Fibroblast of peridontal ligament (primary cell): ENCODE results near the gene OR52M1.
"Not testable (repeated sequence)": the region's sequence is repeated elsewhere in the genome, so short reads cannot be mapped to it uniquely, and the experiment has no call there.

Experiments
- DNase-seq: peaks from one replicate; pipeline ENCODE4 v3.0.0-alpha.2; 2010; ENCODE audit errors: extremely low read depth

OR52M1 gene

GRCh38 chr11:4544891-4545290, at the start of gene OR52M1:
OR52M1 (plus strand) TSS chr11:4545191; CDS start chr11:4545191, 0 bp downstream.
- no peak for DNase-seq

DNA sequence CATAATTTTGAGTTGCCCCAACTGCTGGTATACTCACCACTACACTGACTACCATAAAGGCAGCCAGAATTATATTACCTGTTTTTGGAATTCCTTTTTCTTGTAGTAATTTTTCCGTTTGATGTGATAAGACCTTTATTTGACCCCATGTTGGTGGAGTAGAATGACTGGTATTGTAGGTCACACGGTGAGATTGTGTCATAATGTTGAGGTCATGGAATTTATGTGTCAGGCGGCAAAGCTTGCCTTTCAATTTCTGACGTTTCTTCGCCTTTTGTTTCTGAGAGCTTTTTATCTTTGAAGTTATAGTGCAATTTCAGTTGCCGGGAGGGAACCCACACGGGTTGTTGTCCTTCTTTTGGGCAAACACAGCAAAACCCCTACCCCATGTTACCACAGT, 49.5 kb upstream of the OR52M1 start:
- DNase-seq, result peak; percentile 8

DNA sequence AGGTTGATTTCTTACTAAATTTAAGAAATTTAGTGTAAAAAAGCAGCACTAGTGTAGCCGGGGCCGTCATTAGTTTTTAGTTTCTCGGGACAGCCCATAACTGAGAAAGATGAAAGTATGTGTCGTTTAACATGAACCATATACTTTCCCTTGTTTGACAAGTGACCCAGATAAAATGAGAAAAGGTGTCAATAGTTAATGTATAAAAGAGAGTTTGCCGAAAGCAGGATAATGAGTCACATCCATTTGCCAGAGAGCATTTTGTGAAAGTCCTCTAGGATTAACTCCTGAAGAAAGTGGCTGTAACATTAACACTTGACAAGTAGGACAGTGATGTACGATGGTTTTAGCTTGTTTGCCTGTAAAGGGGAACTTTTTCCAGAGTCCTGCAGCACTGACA, 49.0 kb upstream of the OR52M1 start:
- no peak for DNase-seq

DNA sequence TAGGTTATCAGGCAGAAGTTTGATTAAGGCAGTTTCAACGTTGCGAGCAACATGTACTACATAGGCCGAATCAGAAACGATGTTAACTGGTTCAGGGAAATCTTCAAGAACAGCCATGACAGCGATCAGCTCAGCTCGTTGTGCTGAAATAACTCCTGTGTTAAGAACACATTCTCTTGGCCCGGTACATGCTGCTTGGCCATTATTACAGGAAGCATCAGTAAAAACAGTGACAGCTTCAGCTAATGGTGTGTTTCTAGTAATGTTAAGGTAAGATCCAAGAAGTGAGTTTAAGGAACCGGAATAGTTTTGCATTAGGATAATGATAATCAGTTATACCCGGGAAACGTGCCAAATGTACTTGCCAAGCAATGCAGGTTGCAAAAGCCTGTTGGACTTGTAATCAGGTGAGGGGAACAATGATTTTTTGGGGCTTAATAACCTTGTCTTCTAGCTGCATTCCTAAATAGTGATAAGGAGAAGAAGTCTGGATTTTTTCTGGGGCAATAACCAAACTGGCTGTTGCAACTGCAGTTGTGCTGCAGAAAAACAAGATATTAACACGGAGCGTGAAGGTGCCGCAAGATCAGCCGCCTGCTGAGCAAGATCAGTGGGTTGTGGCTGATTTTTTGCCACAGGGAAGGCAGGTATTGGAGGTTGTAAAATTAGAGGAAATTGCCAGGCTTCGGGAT, 48.3 kb upstream of the OR52M1 start:
- DNase-seq, result no peak

DNA sequence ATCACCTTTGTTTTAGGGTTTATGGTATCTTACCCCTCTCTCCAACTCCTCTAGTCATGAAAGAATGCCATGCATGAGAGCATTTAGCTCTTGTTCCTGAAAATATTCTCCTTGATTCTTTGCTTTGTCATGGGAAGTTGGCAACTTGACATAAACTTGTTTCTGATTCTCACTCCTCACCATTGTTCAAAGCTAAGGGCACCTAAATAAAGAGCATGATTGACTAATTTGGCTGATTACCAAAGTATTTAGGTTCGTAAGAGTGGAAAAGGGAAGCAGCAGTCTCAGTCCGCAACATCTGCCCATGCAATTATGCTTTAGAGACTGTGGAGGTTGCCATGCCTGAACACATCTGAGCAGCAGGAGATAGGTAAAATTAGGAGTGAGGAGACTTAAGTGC, 36.1 kb upstream of the OR52M1 start:
- DNase-seq, result no peak

DNA sequence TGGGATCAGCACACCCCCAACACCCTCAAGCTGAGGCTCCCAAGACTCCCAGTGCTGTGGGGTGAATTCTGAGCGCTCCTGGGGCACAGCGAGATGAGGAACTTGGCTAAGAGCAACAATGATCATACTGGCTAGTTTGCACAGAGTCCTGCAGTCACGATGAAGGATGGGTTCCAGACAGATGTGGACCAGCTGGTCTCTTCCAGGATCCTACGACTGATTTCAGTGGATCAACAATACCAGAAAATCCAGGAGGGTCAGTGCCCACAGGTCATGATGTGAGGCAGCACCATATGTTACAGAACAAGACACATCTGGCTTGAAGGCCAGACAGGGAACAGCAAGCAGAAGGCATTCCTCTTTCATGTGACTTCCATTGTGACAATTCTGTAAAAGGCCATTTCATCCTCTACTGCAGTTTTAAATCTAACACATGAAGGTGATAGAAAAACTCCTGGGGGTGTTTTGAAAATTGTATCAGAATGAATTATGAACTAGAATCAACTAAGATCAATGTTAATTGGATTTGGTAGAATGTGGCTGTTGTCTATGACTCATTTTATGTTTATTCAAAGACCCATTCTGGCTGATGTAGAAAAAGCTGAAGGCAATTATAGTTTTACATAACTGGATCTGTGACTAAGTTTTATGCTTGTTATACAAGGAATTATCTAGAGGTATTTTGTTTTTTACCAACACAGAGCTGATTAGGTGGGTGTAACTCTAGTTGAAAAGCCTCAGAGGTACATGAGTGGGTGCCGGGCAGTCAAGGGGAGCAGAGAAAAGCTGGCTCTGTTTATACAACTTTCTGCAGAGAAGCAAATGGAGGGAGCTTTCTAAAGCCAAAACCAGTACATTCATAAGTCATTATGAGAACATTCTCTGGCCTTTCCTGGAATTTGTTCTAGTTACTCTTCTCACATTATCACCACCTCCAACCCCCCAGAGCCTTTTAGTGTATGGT, 33.4 kb upstream of the OR52M1 start:
- DNase-seq, result peak; percentile 73

GRCh38 chr11:4514196-4514595, 30.8 kb upstream of the OR52M1 start:
- DNase-seq, result no peak

GRCh38 chr11:4522339-4522738, 22.7 kb upstream of the OR52M1 start:
- DNase-seq, result no peak

GRCh38 chr11:4522752-4523151, 22.2 kb upstream of the OR52M1 start:
- no peak for DNase-seq

DNA sequence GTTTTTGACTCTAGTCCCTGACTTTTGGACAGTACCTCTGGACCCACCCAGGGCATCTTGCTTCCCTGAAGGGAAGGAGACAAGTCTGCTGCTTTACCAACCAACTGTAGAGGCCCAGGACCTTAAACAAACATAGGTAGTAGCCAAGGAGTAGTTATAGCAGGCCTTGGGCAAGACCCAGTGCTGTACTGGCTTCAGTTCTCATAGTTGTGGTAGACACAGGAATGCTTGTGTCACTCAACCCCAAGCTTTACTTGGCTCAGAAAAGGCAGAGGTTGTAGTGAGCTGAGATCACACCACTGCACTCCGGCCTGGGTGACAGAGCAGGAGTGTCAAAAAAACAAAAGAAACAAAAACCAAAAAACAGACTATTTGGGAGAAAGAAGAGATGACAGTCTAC, 21.3 kb upstream of the OR52M1 start:
- peak; percentile 35 for DNase-seq

- no peak for DNase-seq
These were observed 17.1 kb upstream of the OR52M1 start for GRCh38 chr11:4527926-4528325.

DNA sequence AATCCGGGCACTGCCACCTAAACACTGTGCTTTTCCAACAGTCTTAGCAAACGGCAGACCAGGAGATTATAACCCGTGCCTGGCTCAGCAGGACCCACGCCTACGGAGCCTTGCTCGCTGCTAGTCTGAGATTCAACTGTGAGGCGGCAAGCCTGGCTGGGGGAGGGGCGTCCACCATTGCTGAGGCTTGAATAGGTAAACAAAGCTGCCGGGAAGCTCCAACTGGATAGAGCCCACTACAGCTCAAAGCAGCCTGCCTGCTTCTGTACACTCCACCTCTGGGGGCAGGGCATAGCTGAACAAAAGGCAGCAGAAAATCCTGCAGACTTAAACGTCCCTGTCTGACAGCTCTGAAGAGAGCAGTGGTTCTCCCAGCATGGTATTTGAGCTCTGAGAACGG, 13.3 kb upstream of the OR52M1 start:
- not testable (repeated sequence) for DNase-seq

GRCh38 chr11:4539603-4540219, 5.3 kb upstream of the OR52M1 start:
- peak; percentile 55 for DNase-seq

DNA sequence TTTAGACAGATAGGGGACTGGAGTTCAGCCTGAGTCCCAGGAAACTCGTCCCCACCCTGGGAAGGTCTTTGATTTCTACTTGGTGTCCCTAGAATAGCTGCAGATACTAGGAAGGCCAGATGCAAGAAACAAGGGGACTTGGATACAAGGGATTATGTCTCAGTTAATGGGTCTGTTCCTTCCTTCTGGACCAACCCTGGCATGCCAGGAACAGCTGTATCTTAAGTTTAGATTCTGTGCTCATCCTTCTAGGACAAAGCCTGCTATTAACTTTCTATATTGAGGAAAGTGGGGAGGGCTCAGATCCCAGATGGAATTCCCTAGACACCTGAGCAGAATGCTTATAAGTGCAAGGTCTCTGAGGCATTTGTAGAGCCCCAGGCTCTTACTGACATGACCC, 3.9 kb upstream of the OR52M1 start:
- DNase-seq, result no peak

- DNase-seq, result no peak
These were observed 1.4 kb upstream of the OR52M1 start for GRCh38 chr11:4543561-4543960.

DNA sequence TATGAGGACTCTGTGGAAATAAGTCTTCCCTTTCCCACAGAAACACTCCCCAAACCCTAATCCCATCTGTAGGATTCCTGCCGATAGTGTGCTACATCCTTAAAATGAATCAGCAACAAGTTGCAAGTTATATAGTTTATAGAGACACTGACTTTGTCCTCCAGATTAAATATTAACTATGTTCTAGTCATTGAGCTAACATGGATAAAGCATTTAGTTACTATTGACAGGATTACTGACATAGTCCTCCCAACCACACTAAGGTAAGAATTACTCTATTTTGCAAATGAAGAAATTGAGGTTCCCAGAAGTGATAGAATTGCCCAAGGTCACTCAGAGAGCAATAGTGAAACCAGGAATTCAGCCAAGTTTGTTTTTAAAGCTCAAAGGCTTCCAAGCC, 1.9 kb downstream of the OR52M1 start:
- no peak for DNase-seq

DNA sequence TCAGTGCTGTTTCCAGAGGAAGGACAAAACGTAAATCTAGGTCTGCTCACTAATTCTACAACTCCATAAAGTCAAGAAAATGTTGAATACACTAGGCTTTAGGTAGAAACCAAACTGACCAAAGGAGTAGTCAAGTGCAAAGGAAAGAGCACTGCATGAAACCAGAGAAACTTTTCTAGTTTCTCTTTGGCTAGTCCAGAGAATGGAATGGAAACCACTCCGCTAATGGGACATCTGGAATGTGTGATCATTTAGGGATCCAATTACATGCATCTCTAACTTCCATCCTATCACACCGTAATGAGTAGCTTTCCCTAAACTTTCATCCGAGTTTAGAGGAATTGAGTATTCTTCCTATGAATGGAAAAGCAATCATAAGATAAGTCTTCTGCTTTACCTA, 2.4 kb downstream of the OR52M1 start:
- DNase-seq, result no peak

DNA sequence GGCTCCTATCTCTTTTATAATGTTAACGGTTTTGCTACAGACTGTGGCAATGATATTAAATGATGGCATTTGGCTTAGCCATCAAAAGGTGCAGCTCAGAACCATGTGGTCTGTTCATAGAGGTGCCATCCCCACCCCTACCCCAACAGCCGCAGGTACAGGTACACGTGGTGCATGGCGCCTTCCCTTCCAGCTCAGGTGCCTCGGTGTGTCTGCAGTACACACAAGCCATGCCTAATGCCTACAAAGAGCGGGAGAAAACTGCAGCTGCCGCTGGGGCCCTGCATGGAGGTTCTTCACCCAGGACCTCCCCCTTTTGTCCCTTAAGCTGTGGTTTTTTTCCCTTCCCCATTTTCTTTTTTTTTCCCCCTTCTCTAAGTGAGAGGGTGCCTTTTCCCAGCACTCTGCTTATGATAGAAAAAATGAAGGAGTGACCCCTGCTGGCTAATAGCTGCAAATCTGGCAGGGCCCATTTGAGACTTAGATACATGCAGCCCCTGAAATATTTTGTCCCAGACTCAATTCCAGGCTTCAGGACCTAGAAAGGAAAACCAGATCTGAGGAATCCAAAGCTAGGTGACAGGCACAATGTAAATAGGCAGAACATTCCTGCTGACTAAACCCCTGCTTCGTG, 6.5 kb downstream of the OR52M1 start:
- DNase-seq, result peak; percentile 9

DNA sequence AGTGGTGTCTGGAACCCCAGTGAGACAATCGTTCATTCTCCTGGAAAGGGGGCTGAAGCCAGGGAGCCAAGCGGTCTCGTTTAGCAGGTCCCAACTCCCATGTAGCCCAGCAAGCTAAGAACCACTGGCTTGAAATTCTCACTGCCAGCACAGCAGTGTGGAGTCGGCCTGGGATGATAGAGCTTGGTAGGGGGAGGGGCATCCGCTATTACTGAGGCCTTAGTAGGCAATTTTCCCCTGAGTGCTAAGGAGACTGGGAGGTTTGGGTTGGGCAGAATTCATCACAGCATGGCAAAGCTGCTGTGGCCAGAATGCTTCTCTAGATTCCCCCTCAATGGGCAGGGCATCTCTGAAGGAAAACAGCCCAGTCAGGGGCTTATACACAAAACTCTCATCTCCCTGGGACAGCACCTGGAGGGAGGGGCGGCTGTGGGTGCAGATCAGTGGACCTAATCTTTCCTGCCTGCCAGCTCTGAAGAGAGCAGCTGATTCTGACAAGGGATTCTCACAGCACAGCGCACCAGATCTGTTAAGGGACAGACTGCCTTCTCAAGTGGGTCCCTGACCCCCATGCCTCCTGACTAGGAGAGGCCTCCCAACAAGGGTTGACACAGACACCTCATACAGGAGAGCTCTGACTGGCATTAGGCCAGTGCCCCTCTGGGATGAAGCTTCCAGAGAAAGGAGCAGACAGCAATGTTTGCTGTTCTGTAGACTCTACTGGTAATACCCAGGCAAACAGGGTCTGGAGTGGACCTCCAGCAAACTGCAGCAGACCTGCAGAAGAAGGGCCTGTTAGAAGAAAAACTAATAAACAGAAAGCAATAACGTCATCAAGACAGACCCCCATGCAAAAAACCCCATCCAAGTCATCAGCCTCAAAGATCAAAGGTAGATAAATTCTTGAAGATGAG, 14.8 kb downstream of the OR52M1 start:
- no peak for DNase-seq

DNA sequence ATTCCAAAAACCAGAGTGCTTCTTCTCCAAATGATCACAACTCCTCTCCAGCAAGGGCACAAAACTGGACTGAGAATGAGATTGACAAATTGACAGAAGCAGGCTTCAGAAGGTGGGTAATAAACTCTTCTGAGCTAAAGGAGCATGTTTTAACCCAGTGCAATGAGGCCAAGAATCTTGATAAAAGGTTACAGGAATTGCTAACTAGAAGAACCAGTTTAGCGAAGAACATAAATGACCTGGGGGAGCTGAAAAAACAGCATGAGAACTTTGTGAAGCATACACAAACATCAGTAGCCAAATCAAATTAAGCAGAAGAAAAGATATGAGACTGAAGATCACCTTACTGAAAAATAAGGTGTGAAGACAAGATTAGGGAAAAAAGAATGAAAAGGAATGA, 15.5 kb downstream of the OR52M1 start:
- no peak for DNase-seq

- DNase-seq, result no peak
These were observed 20.4 kb downstream of the OR52M1 start for GRCh38 chr11:4565371-4565770.
